H9 (cell line): ENCODE measurements around the gene EML3. TPM values are rescaled to one million over a fixed set of nuclear protein-coding genes. Genes with fewer than 3 reads are reported as not detected.

Experiments
- DNase-seq: peaks from one replicate; pipeline ENCODE4 v3.0.0-alpha.2; 2017
- H2AFZ ChIP-seq: one replicate; pipeline ENCODE4 v1.6.1; 2013; ENCODE audit warnings: mild to moderate bottlenecking, low read length, control low read depth, moderate library complexity
- H2AK5ac ChIP-seq: 2 replicates; pipeline ENCODE4 v1.6.1; 2013; ENCODE audit warnings: low read length, control low read depth, mixed read lengths; ENCODE audit not compliant: insufficient read length
- H2BK120ac ChIP-seq: one replicate; pipeline ENCODE4 v1.6.1; 2013; ENCODE audit warnings: low read depth, mild to moderate bottlenecking, low read length, control low read depth, inconsistent platforms; ENCODE audit not compliant: poor library complexity, severe bottlenecking
- H2BK12ac ChIP-seq: 2 replicates; pipeline ENCODE4 v1.6.1; 2013; ENCODE audit warnings: low read length, control low read depth, mixed read lengths, low read depth; ENCODE audit not compliant: insufficient read length
- H2BK15ac ChIP-seq: 2 replicates; pipeline ENCODE4 v1.6.1; 2013; ENCODE audit warnings: low read depth, low read length, control low read depth
- H2BK20ac ChIP-seq: one replicate; pipeline ENCODE4 v1.6.1; 2013; ENCODE audit warnings: low read depth, mild to moderate bottlenecking, low read length, control low read depth, inconsistent platforms; ENCODE audit not compliant: poor library complexity, severe bottlenecking
- H2BK5ac ChIP-seq: 2 replicates; pipeline ENCODE4 v1.6.1; 2013; ENCODE audit warnings: low read length, control low read depth, mixed read lengths; ENCODE audit not compliant: insufficient read length
- H3K14ac ChIP-seq: 2 replicates; pipeline ENCODE4 v1.6.1; 2013; ENCODE audit warnings: low read length, control low read depth; ENCODE audit not compliant: insufficient read depth
- H3K18ac ChIP-seq: 2 replicates; pipeline ENCODE4 v1.6.1; 2013; ENCODE audit warnings: low read depth, mild to moderate bottlenecking, mixed read lengths, low read length, control low read depth; ENCODE audit not compliant: insufficient read length
- H3K23ac ChIP-seq: 2 replicates; pipeline ENCODE4 v1.6.1; 2013; ENCODE audit warnings: low read length, control low read depth, mixed read lengths, low read depth; ENCODE audit not compliant: insufficient read length
- H3K23me2 ChIP-seq: 2 replicates; pipeline ENCODE4 v1.6.1; 2013; ENCODE audit warnings: low read depth, mild to moderate bottlenecking, mixed read lengths, low read length, control low read depth; ENCODE audit not compliant: insufficient read length, poor library complexity, severe bottlenecking
- H3K27ac ChIP-seq: 2 replicates; pipeline ENCODE4 v1.5.1; 2013; ENCODE audit warnings: low read length, control low read depth, mixed read lengths, low read depth; ENCODE audit not compliant: insufficient read length
- H3K27me3 ChIP-seq: 2 replicates; pipeline ENCODE4 v1.6.1; 2013; ENCODE audit warnings: low read length, control low read depth, inconsistent platforms; ENCODE audit not compliant: insufficient read depth
- H3K4ac ChIP-seq: 2 replicates; pipeline ENCODE4 v1.6.1; 2013; ENCODE audit warnings: low read depth, mild to moderate bottlenecking, control low read depth, inconsistent platforms, low read length, moderate library complexity
- H3K4me1 ChIP-seq: 2 replicates; pipeline ENCODE4 v1.6.1; 2013; ENCODE audit warnings: low read length, control low read depth, inconsistent platforms; ENCODE audit not compliant: insufficient read depth
- H3K4me2 ChIP-seq: 2 replicates; pipeline ENCODE4 v1.6.1; 2013; ENCODE audit warnings: low read length, control low read depth, mixed read lengths; ENCODE audit not compliant: insufficient read length, insufficient read depth
- H3K56ac ChIP-seq: 2 replicates; pipeline ENCODE4 v1.6.1; 2013; ENCODE audit warnings: low read depth, mild to moderate bottlenecking, mixed read lengths, low read length, control low read depth; ENCODE audit not compliant: insufficient read length
- H3K79me1 ChIP-seq: 2 replicates; pipeline ENCODE4 v1.6.1; 2013; ENCODE audit warnings: low read depth, mild to moderate bottlenecking, moderate library complexity, low read length, control low read depth, inconsistent platforms; ENCODE audit not compliant: insufficient read depth, poor library complexity, severe bottlenecking
- H3K79me2 ChIP-seq: 2 replicates; pipeline ENCODE4 v1.6.1; 2013; ENCODE audit warnings: low read length, control low read depth, inconsistent platforms; ENCODE audit not compliant: insufficient read depth
- H3K9ac ChIP-seq: 2 replicates; pipeline ENCODE4 v1.6.1; 2013; ENCODE audit warnings: low read length, control low read depth, mixed read lengths; ENCODE audit not compliant: insufficient read length; ENCODE audit errors: extremely low read depth
- H3K9me3 ChIP-seq: one replicate; pipeline ENCODE4 v1.6.1; 2013; ENCODE audit warnings: low read depth, low read length, inconsistent platforms; ENCODE audit not compliant: control insufficient read depth
- H3T11ph ChIP-seq: one replicate; pipeline ENCODE4 v1.6.1; 2013; ENCODE audit warnings: mild to moderate bottlenecking, low read length, control low read depth, inconsistent platforms
- H4K20me1 ChIP-seq: one replicate; pipeline ENCODE4 v1.6.1; 2013; ENCODE audit not compliant: control insufficient read depth, insufficient read length, insufficient read depth
- H4K5ac ChIP-seq: 2 replicates; pipeline ENCODE4 v1.6.1; 2013; ENCODE audit warnings: low read depth, mild to moderate bottlenecking, mixed read lengths, low read length, control low read depth; ENCODE audit not compliant: insufficient read length
- H4K8ac ChIP-seq: replicated peaks from 2 replicates; pipeline ENCODE4 v1.6.1; 2013; ENCODE audit warnings: low read length, control low read depth, mixed read lengths, low read depth; ENCODE audit not compliant: insufficient read length
- H4K91ac ChIP-seq: 2 replicates; pipeline ENCODE4 v1.6.1; 2013; ENCODE audit warnings: low read depth, mild to moderate bottlenecking, moderate library complexity, mixed read lengths, low read length, control low read depth; ENCODE audit not compliant: insufficient read length
- H3K27ac Mint-ChIP-seq, 3 experiments: 2 replicates in 2 of 3; 3 replicates in 1 of 3; pipeline ENCODE4 v1.8.0; 2020 to 2021; ENCODE audit warnings: mixed read lengths in 3 of 3, mild to moderate bottlenecking in 1 of 3, moderate library complexity in 1 of 3
- H3K27me3 Mint-ChIP-seq: 2 replicates; pipeline ENCODE4 v1.8.0; 2021; ENCODE audit warnings: low read depth, mild to moderate bottlenecking, moderate library complexity, mixed read lengths
- H3K36me3 Mint-ChIP-seq, 3 experiments: 2 replicates in 2 of 3; 3 replicates in 1 of 3; pipeline ENCODE4 v1.8.0; 2020 to 2021; ENCODE audit warnings: low read depth in 3 of 3, mixed read lengths in 3 of 3; ENCODE audit not compliant: insufficient read depth in 1 of 3
- H3K4me1 Mint-ChIP-seq, 2 experiments: 2 replicates each; pipeline ENCODE4 v1.8.0; 2020; ENCODE audit warnings: mixed read lengths in 2 of 2
- H3K4me3 Mint-ChIP-seq, 2 experiments: 2 replicates in 1 of 2; 3 replicates in 1 of 2; pipeline ENCODE4 v1.8.0; 2020 to 2021; ENCODE audit warnings: mild to moderate bottlenecking in 2 of 2, mixed read lengths in 2 of 2, moderate library complexity in 1 of 2
- H3K9me3 Mint-ChIP-seq, 2 experiments: 2 replicates in 1 of 2; 3 replicates in 1 of 2; pipeline ENCODE4 v1.8.0; 2020; ENCODE audit warnings: mild to moderate bottlenecking in 2 of 2, mixed read lengths in 2 of 2, moderate library complexity in 1 of 2
- CTCF ChIP-seq: fragments of 200-600 bp; sonication (generic); conservative IDR thresholded peaks from 3 replicates; pipeline ENCODE4 v1.8.0; 2021; ENCODE audit warnings: antibody characterized with exemption, mild to moderate bottlenecking
- WGBS: extraction: QIAGEN DNeasy Blood & Tissue Kit; methylation state at CpG from one replicate; pipeline ENCODE4 v1.1.7; 2013; ENCODE audit warnings: missing lambda C conversion rate, low lambda C conversion rate, mixed read lengths; ENCODE audit not compliant: insufficient read length; ENCODE audit errors: extremely low coverage; 5-methylcytosine and 5-hydroxymethylcytosine counted together
- total RNA-seq: library from RNA; stranded (reverse); gene quantifications from 2 replicates; pipeline ENCODE4 v1.2.1, GENCODE V29; 2021

EML3 gene
- total RNA-seq, 1 experiment from 2014 or later: 35.3 TPM

- Histone ChIP-seq H4K20me1 (no peaks in the 10 kb centered on the region), H4K8ac (no peak overlapping the region), H3K23ac (no peak overlapping the region), H3K9me3 (no peaks in the 10 kb centered on the region), H2AK5ac (no peak overlapping the region), H3K23me2 (peaks cover 13% of the 10 kb centered on the region), H2BK20ac (no peak overlapping the region), H2BK5ac (no peak overlapping the region), H2BK12ac (no peak overlapping the region), H3T11ph (no peak overlapping the region), H2BK120ac (no peak overlapping the region), H3K27me3 (no peaks in the 10 kb centered on the region), H3K56ac (no peak overlapping the region), H2BK15ac (no peak overlapping the region), H4K91ac (no peak overlapping the region), H2AFZ (no peak overlapping the region), H3K27ac (no peak overlapping the region), H3K4me1 (no peaks in the 10 kb centered on the region), H3K14ac (no peak overlapping the region; the same call in 1 of the 2 replicates), H3K18ac (no peak overlapping the region), H3K4ac (no peak overlapping the region), H3K79me1 (no peaks in the 10 kb centered on the region), H3K4me2 (peak overlapping the region; percentile 90), H4K5ac (no peak overlapping the region), H3K79me2 (no peaks in the 10 kb centered on the region), H3K9ac (no peak overlapping the region)
- no peak for DNase-seq
- TF ChIP-seq CTCF: no peak
- Mint-ChIP-seq H3K27me3 (peaks cover 4% of the 10 kb centered on the region), H3K9me3 (no peaks in the 10 kb centered on the region), H3K36me3 (peaks cover 0 to 14% (median 0%) of the 10 kb centered on the region in 3 experiments; a peak in 4 of 7 replicates), H3K4me3 (peak overlapping the region; percentile 85 to 86), H3K4me1 (peaks cover 27 to 47% of the 10 kb centered on the region in 2 experiments), H3K27ac (peak overlapping the region in 1 of 3 experiments; percentile 12; a peak in 1 of 7 replicates)
- WGBS: no CpG with 5 or more reads among the region's 28 CpGs
Observed at GRCh38 chr11:62610814-62611704, 1.5 kb downstream of the EML3 start.
